Right lung (tissue), 10 donors: ENCODE data around the gene IFNGR1. TPM values are rescaled to one million over a fixed set of nuclear protein-coding genes. Genes with fewer than 3 reads are reported as not detected.
A peak's percentile ranks its signal among the peaks of the same experiment; 100 is the strongest.
"Not testable (repeated sequence)": the region's sequence is repeated elsewhere in the genome, so short reads cannot be mapped to it uniquely, and the experiment has no call there.

Experiments
- DNase-seq, 2 donors: peaks; one replicate each; pipeline ENCODE4 v3.0.0-alpha.2; 2013
- long read RNA-seq, 8 donors: transcript quantifications; one replicate each; lab custom pipeline, GENCODE V29; 2026
- polyA plus RNA-seq, 5 donors: library from polyadenylated mRNA; unstranded; fragments of 120-200 nt; gene quantifications; one replicate each; pipeline versions ENCODE4 v1.2.1 to v1.2.3, GENCODE V29; 2013; ENCODE audit warnings: inconsistent platforms in 1 of 5, low replicate concordance in 1 of 5; ENCODE audit not compliant: insufficient read length in 5 of 5, insufficient read depth in 1 of 5

IFNGR1 gene
- 10 to 100 TPM; 61.5 to 93.2 (median 79.6) TPM for polyA plus RNA-seq
- long read RNA-seq, donor 1, transcript IFNGR1-201 (7 exons, 2,139 nt), result major isoform, 35 of 35 reads
- long read RNA-seq, donor 1, partial matches to known transcripts, result 0 of 35 reads
- long read RNA-seq, donor 1, other reads (novel, unspliced or antisense), result 0 of 35 reads
- long read RNA-seq, donor 2, transcript IFNGR1-201 (7 exons, 2,139 nt), result major isoform, 17 of 17 reads
- long read RNA-seq, donor 2, partial matches to known transcripts, result 0 of 17 reads
- long read RNA-seq, donor 2, other reads (novel, unspliced or antisense), result 0 of 17 reads
- long read RNA-seq, donor 3, transcript IFNGR1-201 (7 exons, 2,139 nt), result major isoform, 22 of 22 reads
- long read RNA-seq, donor 3, partial matches to known transcripts, result 0 of 22 reads
- long read RNA-seq, donor 3, other reads (novel, unspliced or antisense), result 0 of 22 reads
- long read RNA-seq, donor 4, transcript IFNGR1-201 (7 exons, 2,139 nt), result major isoform, 15 of 15 reads
- long read RNA-seq, donor 4, partial matches to known transcripts, result 0 of 15 reads
- long read RNA-seq, donor 4, other reads (novel, unspliced or antisense), result 0 of 15 reads
- long read RNA-seq, donor 5, transcript IFNGR1-201 (7 exons, 2,139 nt), result major isoform, 32 of 33 reads
- long read RNA-seq, donor 5, partial matches to known transcripts, result 0 of 33 reads
- long read RNA-seq, donor 5, other reads (novel, unspliced or antisense), result 0 of 33 reads
- long read RNA-seq, donor 6, transcript IFNGR1-201 (7 exons, 2,139 nt), result major isoform, 27 of 33 reads
- long read RNA-seq, donor 6, partial matches to known transcripts, result 6 of 33 reads
- long read RNA-seq, donor 6, other reads (novel, unspliced or antisense), result 0 of 33 reads
- long read RNA-seq, donor 7, transcript IFNGR1-201 (7 exons, 2,139 nt), result major isoform, 18 of 19 reads
- long read RNA-seq, donor 7, partial matches to known transcripts, result 0 of 19 reads
- long read RNA-seq, donor 7, other reads (novel, unspliced or antisense), result 0 of 19 reads
- long read RNA-seq, donor 8, transcript IFNGR1-201 (7 exons, 2,139 nt), result major isoform, 6 of 6 reads
- long read RNA-seq, donor 8, partial matches to known transcripts, result 0 of 6 reads
- long read RNA-seq, donor 8, other reads (novel, unspliced or antisense), result 0 of 6 reads

DNA sequence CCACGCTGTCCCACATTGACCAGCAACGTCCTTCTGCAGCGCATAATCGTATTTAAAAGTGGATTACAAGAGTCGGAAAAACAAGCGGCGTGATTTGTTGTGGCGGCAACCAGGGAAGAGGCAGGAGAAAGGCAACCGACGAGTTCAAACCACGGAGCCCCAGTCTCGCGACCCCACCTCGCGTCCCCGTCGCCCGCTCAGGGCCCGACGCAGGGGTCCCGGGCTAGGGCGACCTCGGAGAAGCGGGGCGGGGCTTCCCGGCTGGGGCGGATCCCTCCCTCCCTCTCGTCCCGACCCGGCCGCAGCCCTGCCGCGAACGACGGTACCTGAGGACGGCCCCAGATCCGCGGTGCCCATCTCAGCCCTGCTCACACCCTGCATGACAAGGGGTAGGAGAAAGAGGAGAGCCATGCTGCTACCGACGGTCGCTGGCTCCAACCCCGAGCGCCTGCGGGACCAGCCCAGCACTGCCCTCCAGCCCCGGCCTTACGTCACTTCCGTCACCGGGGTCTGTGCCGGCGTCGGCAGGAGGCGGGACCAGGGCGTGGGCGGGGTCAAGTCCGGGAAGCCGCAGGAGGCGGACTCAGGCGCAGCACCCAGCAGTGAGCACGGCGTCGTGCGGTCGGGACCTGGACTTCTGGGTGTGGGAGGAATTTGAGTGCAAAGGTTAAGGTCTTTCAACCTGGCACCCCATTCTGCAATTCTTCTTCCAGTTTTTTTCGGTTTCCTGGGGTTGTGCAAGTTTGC, at the start of gene IFNGR1:
Gene IFNGR1 (minus strand): TSS at position 469 of the 747 bp plus-strand sequence. CDS start 58 bp downstream, at position 411.
- peak; percentile 94 to 95 for DNase-seq

DNA sequence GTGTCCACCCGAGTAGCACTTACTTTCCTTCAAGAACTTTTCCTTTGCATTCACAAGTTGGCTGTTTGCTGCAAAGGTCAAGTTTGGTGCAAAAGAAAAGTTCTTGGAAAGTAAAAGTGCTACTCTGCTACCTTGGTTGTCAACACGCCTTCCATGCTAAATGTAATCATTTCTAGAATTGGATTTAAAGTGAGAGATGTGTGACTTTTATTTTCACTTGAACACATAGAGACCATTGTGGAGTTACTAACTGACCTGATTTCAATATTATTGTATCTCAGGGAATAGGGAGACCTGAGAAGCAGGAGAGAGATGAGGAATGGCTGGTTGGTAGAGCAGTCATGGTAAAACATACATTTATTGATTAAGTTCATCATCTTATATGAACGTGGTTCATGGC, 49.7 kb upstream of the IFNGR1 start:
- no peak for DNase-seq

DNA sequence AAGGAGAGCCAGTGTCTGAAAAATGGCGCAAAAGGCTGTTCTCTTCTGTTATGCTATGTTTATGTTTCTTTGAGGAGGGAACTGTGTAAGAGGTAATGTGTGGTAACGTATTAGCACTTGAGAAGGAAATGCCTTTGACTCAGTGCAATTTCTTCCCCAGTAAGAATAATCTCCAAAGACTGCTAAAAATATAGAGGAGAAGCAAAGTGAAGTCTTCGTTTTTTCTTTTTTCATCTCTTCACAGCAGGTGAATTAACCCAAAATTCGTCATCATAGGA, 47.1 kb upstream of the IFNGR1 start:
- no peak for DNase-seq

DNA sequence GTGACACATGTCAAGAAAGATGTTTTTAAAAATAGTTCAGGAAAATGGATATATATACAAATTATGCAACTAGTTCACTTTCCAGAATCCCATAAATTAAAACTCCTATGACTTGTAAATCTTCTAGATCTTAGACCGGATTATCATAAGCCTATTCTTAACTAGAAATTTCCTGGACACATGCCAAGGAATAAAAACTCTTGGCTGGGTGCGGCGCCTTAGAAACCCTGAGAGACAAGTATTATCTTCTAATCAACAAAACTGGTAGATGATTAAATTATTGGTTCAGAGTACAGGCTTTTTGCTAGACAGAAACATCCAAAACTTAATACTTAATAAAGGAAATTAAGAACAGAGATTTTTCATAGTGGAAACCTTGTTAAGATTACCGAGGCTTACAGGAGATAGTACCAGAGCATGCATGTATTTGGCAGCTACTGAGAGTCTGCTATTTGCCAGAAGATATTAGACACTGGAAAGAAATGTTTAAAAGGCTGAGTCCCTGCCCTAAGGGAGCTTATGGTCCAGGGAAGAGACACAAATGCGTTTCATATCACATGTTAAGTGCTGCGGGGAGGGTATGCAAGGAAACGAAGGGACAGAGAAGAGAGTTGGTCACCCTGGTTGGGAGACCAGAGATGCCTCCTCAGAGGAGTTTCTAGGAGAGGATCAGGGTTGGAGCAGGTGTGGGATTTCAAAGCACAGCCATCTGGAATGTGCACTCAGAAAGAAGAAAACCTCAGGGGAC, 46.5 kb upstream of the IFNGR1 start:
- DNase-seq, result no peak

DNA sequence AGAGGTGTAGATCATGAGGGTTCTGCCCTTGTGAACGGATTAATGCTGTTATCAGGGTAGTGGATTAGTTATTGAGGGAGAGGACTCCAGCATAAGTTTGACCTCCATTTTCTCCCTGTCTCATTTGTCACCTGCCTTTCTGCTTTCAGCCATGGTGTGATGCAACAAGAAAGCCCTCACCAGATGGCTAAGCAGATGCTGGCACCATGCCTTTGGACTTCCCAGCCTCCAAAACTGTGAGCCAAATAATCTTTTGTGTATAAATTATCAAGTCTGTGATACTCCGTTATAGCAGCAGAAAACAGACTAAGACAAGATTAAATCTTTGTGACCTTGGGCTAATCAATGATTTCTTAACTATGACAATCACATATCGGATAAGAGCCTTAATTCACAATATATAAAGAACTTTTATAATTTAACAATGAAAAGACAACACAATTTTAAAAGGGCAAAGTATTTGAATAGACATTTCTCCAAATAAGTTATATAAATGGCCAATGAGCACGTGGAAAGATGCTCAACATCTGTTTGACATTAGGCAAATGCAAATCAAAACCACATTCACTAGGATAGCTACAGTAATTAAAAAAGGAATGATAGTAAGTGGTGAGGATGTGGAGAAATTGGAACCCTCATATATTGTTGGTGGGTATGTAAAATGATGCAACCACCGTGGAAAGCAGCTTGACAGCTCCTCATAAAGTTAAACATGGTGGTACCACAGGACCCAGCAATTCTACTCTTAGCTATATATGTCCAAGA, 45.3 kb upstream of the IFNGR1 start:
- DNase-seq, result no peak

DNA sequence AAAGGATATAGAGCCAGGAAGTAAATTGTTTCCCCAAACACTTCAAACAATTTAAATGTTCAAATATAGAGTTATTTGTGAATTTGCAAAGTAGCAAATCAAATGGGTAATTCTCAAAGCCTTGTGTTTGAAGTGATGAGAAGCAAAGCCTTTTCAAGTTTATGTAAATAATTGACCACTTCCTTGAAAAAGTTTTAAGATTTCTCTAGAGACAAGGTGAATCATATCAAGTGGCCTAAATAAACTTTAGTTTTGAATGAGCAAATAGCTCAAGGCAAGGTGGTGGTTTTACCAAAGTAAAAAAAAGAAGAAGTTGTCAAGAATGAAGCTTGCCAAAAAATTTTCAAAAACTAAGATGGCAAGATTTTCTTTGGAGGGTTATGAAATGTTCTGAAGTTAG, 42.6 kb upstream of the IFNGR1 start:
- no peak for DNase-seq

DNA sequence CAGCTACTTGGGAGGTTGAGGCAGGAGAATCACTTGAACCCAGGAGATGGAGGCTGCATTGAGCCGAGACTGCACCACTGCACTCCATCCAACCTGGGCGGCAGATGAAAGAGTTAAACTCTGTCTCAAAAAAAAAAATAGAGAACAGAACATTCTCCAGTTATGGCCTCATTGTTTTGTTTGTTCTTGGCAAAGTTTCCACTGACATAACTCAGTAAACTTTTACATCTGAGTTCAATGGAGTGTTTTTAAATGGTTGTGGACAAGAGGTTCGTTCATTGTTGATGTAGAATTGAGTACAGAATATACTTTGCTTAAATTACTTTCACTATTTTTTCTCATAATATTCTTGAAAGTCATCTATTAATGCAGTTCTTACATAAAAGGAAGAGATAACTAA, 42.2 kb upstream of the IFNGR1 start:
- DNase-seq, result peak in 1 of 2 donors; percentile 23

DNA sequence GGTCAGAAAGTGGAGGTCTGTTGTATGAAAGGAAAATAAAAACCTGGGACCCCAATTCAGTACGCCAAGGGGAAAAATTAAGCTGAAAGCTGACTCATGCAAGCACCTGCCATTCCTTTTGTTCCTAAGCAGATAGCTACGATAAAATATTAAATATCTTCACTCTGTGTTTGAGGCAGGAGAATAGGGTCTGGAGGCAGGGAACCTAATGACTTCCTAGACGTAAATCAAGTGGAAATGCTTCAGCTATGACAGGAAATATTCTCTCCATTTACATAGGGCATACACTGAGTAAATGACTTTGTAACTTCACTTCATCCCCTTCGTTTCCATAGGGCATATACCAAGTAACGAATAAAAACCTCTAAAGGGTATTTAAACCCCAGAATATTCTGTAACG, 41.0 kb upstream of the IFNGR1 start:
- DNase-seq, result no peak

DNA sequence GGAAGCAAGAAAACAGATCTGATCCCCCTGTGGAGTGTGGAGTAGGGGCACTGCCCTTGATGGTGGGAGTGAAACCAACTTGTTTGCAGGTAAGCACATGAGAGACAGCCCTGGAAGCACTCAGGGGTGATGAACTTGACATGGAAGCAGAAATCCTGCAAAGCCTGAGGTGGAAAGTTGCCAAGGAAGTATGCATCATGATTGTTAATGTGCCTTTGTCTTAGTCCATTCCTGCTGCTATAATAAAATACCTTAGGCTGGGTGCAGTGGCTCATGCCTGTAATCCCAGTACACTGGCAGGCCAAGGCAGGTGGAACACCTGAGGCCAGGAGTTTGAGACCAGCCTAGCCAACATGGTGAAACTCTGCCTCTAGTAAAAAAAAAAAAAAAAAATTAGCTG, 40.2 kb upstream of the IFNGR1 start:
- no peak for DNase-seq

DNA sequence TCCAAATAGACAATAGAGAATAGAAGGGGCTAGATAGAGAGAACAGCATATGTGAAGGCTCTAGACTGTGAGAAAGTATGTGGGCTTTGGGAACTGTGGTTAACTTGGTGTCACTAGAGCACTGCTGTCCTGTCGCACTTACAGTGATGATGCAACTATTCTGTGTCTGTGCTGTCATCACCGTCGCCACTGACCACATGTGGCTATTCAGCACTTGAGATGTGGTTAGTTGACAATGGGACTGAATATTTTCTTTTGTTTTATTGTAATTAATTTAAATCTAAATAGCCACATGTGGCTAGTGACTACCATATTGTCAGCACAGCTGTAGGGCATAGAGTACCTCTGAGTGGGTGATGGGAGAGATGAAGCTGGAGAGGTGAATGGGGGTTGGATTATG, 39.0 kb upstream of the IFNGR1 start:
- no peak for DNase-seq

DNA sequence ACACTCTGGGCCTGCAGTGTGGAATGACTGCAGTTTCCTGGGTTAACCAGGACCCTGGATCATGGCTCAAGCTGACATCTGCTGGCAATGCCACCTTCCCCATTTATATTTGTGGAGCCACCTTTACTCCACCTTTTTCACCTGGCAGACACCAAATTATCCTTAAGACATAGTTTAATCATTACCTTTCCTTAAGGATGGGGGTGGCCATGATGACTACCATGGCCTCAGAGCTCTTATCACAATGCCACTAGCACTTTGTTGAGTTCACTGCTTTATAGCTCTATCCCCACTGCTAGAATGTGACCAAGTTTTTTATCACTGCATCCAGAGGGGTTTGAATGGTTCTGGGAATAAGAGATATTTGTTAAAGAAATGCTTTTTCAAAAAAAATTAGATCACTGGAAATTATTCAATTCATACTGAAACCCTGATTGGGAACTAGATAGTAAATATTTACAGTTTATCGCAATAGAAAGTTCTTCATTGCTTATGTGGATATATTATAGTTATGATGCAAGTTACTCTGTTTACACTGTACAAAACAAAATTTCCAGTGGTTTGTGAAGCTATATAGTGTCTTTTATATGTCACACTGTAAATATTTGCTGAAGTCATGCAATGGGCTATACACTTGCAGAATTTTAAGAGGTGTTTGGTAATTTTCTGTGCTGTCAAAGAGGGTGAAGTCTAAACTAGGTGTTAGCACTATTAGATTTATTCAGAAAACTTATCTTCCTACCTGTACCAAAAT, 37.3 kb upstream of the IFNGR1 start:
- no peak for DNase-seq

DNA sequence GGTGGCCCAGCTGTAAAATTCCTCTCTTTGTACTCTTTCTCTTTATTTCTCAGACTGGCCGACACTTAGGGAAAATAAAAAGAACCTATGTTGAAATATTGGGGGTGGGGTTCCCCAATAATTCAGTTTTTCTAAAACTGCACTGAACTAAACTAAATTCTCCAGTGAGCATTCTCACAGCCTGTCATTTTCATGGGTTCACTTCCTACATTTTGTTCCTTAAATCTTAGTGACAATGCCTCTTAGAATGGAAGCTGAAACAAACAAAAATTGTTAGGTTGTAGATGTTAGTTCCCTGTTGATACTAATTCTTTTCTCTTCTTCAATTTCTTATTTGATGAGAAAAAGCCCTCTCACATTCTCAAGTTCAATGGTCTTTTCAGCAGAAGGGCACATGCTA, 35.8 kb upstream of the IFNGR1 start:
- DNase-seq, result no peak

DNA sequence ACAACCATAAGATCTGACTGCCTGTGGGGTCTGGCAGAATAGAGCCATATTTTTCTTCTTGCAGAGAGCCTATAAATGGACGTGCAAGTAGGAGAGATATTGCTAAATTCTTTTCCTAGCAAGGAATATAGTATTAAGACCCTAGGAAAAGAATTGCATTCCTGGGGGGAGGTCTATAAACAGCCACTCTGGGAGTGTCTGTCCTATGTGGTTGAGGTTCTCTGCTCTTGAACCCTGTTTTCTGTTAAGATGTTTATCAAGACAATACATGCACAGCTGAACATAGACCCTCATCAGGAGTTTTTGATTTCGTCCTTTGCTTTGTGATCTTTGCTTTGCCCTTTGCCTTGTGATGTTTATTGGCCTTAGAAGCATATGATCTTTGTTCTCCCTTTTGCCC, 35.2 kb upstream of the IFNGR1 start:
- not testable (repeated sequence) for DNase-seq

DNA sequence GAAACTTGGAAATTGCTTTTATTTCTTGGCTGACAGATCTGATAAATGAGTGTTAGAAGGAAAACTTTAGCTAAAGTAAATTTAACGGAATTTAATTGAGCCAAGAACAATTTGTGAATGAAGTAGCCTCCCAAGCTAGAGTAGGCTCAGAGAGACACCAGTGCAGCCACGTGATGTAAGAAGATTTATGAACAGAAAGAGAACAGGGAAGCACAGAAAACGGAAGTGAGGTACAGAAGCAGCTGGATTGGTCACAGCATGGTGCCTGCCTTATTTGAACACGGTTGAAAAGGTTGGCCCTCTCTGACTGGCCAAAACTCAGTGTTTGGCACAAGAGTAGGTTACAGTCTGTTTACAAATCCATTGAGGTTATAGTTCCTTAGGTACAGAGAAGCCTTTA, 29.5 kb upstream of the IFNGR1 start:
- no peak for DNase-seq

DNA sequence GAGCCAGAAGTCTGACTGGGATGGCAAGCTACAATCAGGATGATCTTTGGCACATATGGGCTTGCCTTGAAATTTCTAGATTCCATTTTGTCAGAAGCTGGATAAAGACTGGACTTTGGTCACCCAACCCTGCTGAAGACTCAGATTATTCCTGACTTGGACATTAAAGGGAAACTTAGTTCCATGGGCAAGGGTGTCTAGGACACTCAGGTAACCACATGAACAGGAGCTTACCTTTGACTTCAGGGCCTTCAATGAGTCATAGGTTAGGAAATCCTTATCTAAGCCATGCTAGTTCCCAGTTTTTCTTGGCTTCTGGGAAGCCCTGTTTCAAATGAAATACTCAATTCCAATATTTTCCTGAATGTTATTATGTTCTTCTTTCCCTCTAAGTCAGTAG, 28.5 kb upstream of the IFNGR1 start:
- DNase-seq, result no peak

DNA sequence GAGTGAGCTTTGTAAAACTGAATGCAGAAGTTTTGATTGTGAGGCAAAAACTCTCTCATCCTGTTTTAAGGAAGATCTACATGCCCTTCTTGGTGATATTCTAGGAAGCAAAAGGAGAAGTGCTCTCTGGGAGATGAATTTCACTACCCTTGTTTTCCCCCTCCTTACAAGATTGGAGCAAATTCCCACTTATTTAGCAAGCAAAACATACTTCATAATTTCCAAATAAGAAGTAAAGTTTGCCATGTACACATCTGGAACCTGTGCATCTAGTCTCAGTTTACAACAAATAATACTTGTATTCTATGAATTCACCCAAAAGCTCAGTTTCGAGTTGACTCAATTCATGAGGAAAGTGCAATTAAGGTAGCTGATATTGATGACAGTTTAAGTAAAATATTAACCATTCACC, 27.6 kb upstream of the IFNGR1 start:
- no peak for DNase-seq

DNA sequence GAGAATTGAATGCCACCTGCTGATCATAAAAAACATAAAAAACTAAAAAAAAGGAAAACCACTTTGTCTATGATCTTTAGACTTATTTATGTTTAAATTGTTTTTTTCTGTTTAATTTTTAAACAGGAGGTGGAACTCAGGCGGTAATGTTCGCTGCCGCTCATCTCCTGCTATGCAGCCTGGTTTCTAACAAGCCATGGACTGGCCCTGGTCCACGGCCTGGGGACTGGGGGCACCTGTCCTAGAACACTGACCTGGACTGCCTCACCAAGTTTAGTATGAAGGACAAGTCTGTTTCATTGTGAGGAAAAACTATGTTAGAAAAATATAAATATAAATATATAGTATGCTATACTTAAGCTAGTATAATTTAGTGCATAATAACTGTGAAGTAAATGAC, 27.0 kb upstream of the IFNGR1 start:
- DNase-seq, result no peak

DNA sequence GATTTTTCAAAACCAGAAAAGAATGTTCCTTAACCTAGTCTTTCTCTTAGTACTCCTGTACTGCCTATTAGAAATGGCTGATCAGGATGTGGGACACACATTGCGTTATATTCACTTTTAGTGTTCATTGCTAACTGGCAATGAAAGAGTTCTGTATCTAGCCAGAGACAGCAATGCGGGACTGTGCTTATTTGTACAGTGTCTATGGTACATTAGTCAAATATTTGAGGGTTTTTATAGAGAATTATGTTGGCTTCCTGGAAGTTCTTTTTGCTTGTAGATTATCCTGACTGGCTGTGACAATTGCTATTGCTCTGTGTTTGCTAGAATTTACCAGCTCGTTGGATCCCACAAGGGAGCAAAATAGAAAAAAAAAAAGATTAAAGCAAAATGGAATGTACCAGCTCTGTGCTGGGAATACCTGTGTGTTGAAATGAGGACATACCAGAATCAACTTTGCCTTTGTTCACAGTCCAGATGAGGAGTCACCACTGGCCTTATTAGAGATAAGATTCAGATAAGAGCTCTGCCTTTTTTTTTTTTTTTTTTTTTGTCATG, 22.4 kb upstream of the IFNGR1 start:
- no peak for DNase-seq

DNA sequence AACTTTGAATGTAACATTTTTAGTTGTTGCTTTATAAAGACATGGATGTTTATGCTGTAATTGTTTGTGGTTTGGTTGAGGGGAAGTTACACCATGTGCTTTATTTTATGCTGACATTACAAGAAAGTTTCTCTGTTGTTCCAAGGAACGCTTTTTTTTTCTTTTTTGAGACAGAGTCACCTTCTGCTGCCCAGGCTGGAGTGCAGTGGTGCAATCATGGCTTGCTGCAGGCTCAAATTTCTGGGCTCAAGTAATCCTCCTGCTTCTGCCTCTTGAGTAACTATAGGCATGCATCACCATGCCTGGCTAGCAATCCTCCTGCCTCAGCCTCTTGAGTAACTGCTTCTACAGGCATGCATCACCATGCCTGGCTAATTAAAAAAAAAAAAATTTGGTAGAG, 21.0 kb upstream of the IFNGR1 start:
- DNase-seq, result no peak
